Neural progenitor cell (in vitro differentiated cells): ENCODE results near the gene OSGIN1. TPM values are rescaled to one million over a fixed set of nuclear protein-coding genes. Genes with fewer than 3 reads are reported as not detected.

Experiments
- DNase-seq: peaks from one replicate; pipeline ENCODE4 v3.0.0-alpha.2; 2016; ENCODE audit warnings: low spot score
- H2AFZ ChIP-seq: fragments of 200-600 bp; sonication (generic); replicated peaks from 2 replicates; pipeline ENCODE4 v1.6.1; 2016; ENCODE audit warnings: antibody characterized with exemption
- H3F3A ChIP-seq: fragments of 200-600 bp; sonication (generic); 2 replicates; pipeline ENCODE4 v1.6.1; 2016; ENCODE audit warnings: antibody characterized with exemption, low read depth
- H3K27ac ChIP-seq: fragments of 200-600 bp; sonication (generic); 2 replicates; pipeline ENCODE4 v1.5.1; 2016; ENCODE audit warnings: mild to moderate bottlenecking
- H3K27me3 ChIP-seq: fragments of 200-600 bp; sonication (generic); 2 replicates; pipeline ENCODE4 v1.6.1; 2016; ENCODE audit warnings: mild to moderate bottlenecking, moderate library complexity
- H3K36me3 ChIP-seq: fragments of 200-600 bp; sonication (generic); 2 replicates; pipeline ENCODE4 v1.5.1; 2016
- H3K4me1 ChIP-seq: fragments of 200-600 bp; sonication (generic); 2 replicates; pipeline ENCODE4 v1.6.1; 2016; ENCODE audit warnings: mixed run types
- H3K4me2 ChIP-seq: fragments of 200-600 bp; sonication (generic); 2 replicates; pipeline ENCODE4 v1.6.1; 2016
- H3K4me3 ChIP-seq: fragments of 200-600 bp; sonication (generic); 2 replicates; pipeline ENCODE4 v1.5.1; 2016
- H3K79me2 ChIP-seq: fragments of 200-600 bp; sonication (generic); 2 replicates; pipeline ENCODE4 v1.6.1; 2016; ENCODE audit warnings: low read depth
- H3K9ac ChIP-seq: fragments of 200-600 bp; sonication (generic); 2 replicates; pipeline ENCODE4 v1.6.1; 2016
- H3K9me3 ChIP-seq: fragments of 200-600 bp; sonication (generic); 2 replicates; pipeline ENCODE4 v1.5.1; 2016; ENCODE audit warnings: low read depth
- H4K20me1 ChIP-seq: fragments of 200-600 bp; sonication (generic); 2 replicates; pipeline ENCODE4 v1.6.1; 2016; ENCODE audit warnings: low read depth
- H3K27ac Mint-ChIP-seq: 3 replicates; pipeline ENCODE4 v1.8.0; 2021; ENCODE audit warnings: mixed read lengths
- H3K27me3 Mint-ChIP-seq: 2 replicates; pipeline ENCODE4 v1.8.0; 2022; ENCODE audit warnings: low read depth, mild to moderate bottlenecking, inconsistent platforms, moderate library complexity, mixed read lengths; ENCODE audit not compliant: insufficient read depth
- H3K36me3 Mint-ChIP-seq: 3 replicates; pipeline ENCODE4 v1.8.0; 2021; ENCODE audit warnings: mixed read lengths
- H3K4me1 Mint-ChIP-seq: 3 replicates; pipeline ENCODE4 v1.8.0; 2021; ENCODE audit warnings: mixed read lengths
- H3K4me3 Mint-ChIP-seq: 3 replicates; pipeline ENCODE4 v1.8.0; 2021; ENCODE audit warnings: mild to moderate bottlenecking, moderate library complexity, mixed read lengths
- H3K9me3 Mint-ChIP-seq: 3 replicates; pipeline ENCODE4 v1.8.0; 2020; ENCODE audit warnings: mixed read lengths
- EZH2 ChIP-seq: fragments of 200-600 bp; sonication (generic); IDR thresholded peaks from 2 replicates; pipeline ENCODE4 v1.6.1; 2017; ENCODE audit warnings: antibody characterized with exemption, mild to moderate bottlenecking, moderate library complexity
- EZH2phosphoT487 ChIP-seq: fragments of 200-600 bp; sonication (generic); IDR thresholded peaks from 2 replicates; pipeline ENCODE4 v1.6.1; 2017; ENCODE audit warnings: antibody characterized with exemption
- total RNA-seq: library from RNA; depleted of rRNA; stranded (reverse); fragments of >200 nt; gene quantifications from 2 replicates; pipeline ENCODE4 v1.2.3, GENCODE V29; 2015; ENCODE audit warnings: low replicate concordance
- TF ChIP-seq, protein P1 (sequence below): fragments of 200-600 bp; sonication (generic); IDR thresholded peaks from 2 replicates; pipeline ENCODE4 v1.5.1; 2017; ENCODE audit warnings: antibody characterized with exemption, mild to moderate bottlenecking

The OSGIN1 gene
- total RNA-seq, 1 donor from 2014 or later = not detected

DNA sequence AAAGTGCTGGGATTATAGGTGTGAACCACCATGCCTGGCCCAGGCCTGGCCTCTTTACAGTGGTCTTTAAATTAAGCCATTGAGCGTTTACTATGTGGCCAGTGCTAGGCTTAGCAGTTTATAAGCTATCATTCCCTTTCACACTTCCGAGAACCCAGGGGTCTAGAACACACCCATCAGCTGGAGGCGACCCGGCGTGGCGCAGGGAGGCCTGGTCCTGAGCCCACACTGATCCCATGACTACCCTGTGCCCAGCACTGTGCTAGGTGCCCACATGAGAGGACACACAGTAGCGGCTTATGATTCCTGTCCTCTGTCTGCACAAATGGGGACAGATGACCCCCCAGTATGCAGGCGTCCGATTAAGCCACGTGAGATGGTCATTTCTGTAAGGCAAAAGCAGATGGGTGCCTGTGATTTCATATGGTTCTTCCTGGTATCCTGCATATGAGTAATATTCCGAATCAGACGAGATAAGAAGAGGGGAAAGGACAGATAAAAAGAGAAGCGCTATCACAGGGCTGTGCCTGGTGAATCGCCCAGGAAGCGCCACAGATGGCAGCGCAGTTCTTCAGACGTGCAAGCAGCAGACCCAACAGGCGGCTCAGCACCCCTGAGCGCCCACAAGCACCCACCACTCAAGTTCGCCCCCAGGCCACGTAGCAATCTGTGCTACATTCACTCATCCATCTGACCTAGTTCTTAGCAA, 5.3 kb downstream of the OSGIN1 start:
- Histone ChIP-seq H3K36me3 (no peaks in the 10 kb centered on the region), H3K27me3 (peaks cover 11% of the 10 kb centered on the region), H3K9me3 (no peaks in the 10 kb centered on the region), H4K20me1 (no peaks in the 10 kb centered on the region), H3K27ac (no peak overlapping the region), H3K79me2 (no peaks in the 10 kb centered on the region), H2AFZ (no peak overlapping the region), H3K9ac (no peak overlapping the region), H3K4me2 (no peak overlapping the region), H3F3A (no peaks in the 10 kb centered on the region), H3K4me3 (no peak overlapping the region), H3K4me1 (peaks cover 10% of the 10 kb centered on the region)
- peaks cover 16% of the 10 kb centered on the region for H3K4me1 Mint-ChIP-seq
- H3K27ac Mint-ChIP-seq = peak overlapping the region; percentile 21
- no peak for TF ChIP-seq EZH2phosphoT487
- TF ChIP-seq, protein P1, sequence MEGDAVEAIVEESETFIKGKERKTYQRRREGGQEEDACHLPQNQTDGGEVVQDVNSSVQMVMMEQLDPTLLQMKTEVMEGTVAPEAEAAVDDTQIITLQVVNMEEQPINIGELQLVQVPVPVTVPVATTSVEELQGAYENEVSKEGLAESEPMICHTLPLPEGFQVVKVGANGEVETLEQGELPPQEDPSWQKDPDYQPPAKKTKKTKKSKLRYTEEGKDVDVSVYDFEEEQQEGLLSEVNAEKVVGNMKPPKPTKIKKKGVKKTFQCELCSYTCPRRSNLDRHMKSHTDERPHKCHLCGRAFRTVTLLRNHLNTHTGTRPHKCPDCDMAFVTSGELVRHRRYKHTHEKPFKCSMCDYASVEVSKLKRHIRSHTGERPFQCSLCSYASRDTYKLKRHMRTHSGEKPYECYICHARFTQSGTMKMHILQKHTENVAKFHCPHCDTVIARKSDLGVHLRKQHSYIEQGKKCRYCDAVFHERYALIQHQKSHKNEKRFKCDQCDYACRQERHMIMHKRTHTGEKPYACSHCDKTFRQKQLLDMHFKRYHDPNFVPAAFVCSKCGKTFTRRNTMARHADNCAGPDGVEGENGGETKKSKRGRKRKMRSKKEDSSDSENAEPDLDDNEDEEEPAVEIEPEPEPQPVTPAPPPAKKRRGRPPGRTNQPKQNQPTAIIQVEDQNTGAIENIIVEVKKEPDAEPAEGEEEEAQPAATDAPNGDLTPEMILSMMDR = no peak
- TF ChIP-seq EZH2 = no peak
- peaks cover 3% of the 10 kb centered on the region for H3K27me3 Mint-ChIP-seq
- no peak overlapping the region for H3K4me3 Mint-ChIP-seq
- H3K9me3 Mint-ChIP-seq = no peaks in the 10 kb centered on the region
- no peaks in the 10 kb centered on the region for H3K36me3 Mint-ChIP-seq
- no peak for DNase-seq

DNA sequence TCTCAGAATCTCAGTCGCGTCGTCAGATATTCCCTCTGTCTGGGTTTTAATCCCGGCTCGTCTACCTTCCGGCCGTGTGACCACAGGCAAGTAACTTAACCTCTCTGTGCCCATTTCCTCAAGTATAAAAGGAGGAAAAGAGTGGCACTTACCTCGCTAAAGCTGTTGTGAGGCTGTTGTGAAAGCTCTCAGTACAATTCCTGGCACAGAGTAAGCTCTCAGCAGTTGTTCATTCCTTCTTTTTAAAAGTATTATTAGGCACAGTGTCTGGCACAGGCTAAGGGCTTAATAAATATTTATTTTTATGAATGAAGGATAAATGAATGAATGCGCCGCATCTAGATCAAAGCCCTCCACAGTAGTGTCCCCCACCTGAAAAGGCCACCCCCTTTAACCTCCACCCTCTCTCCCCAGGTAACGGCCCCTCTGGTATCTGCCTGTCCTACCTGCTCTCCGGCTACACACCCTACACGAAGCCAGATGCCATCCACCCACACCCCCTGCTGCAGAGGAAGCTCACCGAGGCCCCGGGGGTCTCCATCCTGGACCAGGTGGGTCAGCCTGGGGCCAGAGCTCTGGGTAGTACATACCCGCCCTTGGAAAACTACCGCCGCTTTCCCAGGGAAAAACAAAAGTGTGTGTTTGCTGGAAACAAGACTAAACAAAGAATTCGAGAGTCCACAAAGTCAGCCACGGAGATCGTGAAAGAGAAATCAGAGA, 6.0 kb downstream of the OSGIN1 start:
- Histone ChIP-seq H3K9ac (no peak overlapping the region), H3K4me2 (no peak overlapping the region), H3K27ac (no peak overlapping the region), H3K9me3 (no peaks in the 10 kb centered on the region), H3K4me1 (peaks cover 4% of the 10 kb centered on the region), H2AFZ (no peak overlapping the region), H3K79me2 (no peaks in the 10 kb centered on the region), H3K27me3 (peaks cover 7% of the 10 kb centered on the region), H3F3A (no peaks in the 10 kb centered on the region), H3K4me3 (no peak overlapping the region), H3K36me3 (no peaks in the 10 kb centered on the region), H4K20me1 (no peaks in the 10 kb centered on the region)
- H3K9me3 Mint-ChIP-seq = no peaks in the 10 kb centered on the region
- DNase-seq = no peak
- H3K36me3 Mint-ChIP-seq = no peaks in the 10 kb centered on the region
- TF ChIP-seq, protein P1 = no peak
- TF ChIP-seq EZH2phosphoT487 (no peak), EZH2 (no peak)
- peaks cover 13% of the 10 kb centered on the region for H3K4me1 Mint-ChIP-seq
- peaks cover 3% of the 10 kb centered on the region for H3K27me3 Mint-ChIP-seq
- H3K4me3 Mint-ChIP-seq = no peak overlapping the region
- peak overlapping the region; percentile 83 for H3K27ac Mint-ChIP-seq

DNA sequence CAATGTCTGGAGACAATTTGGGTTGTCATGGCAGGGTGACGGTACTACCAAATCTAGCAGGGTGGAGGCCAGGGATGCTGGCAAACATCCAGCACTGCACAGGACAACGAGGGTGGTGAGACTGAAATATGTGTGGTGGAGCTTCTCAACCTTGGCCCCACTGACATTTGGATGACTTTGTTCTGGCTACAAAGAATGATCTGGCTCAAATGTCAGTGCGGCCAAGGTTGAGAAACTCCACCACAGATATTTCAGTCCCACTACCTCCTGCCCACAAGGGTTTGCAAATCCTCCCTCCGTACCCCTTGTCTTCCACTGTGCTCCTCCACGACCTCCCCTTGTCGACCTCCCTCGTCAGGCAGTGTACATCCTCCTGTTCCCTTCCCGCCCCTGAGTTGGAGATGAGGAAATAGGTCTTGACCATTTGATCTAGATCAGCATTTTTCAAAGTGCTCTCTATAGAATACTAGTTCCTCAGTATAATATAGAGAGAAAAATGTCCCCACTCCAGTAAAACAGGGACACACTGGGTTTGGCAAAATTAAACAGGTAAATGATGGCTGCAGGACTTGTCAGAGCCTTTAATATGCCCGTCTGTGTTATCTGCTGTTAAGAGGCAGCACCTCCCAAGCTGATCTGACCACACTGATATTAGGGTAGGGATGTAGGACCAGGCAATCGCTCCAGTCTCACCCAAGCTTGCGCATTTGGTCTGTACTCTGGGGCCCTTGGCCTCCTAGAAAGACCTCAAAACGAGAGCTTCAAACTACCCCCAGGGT, 6.8 kb downstream of the OSGIN1 start:
- H3K9me3 ChIP-seq = no peaks in the 10 kb centered on the region
- H3F3A ChIP-seq = no peaks in the 10 kb centered on the region
- no peak overlapping the region for H3K4me3 ChIP-seq
- no peak overlapping the region for H2AFZ ChIP-seq
- H3K79me2 ChIP-seq = no peaks in the 10 kb centered on the region
- Mint-ChIP-seq H3K4me1 (peaks cover 6% of the 10 kb centered on the region), H3K36me3 (no peaks in the 10 kb centered on the region), H3K4me3 (no peak overlapping the region), H3K27me3 (peaks cover 7% of the 10 kb centered on the region), H3K9me3 (no peaks in the 10 kb centered on the region), H3K27ac (no peak overlapping the region)
- H3K27me3 ChIP-seq = no peaks in the 10 kb centered on the region
- H3K4me1 ChIP-seq = no peaks in the 10 kb centered on the region
- H3K9ac ChIP-seq = no peak overlapping the region
- H3K27ac ChIP-seq = no peak overlapping the region
- no peak for TF ChIP-seq EZH2phosphoT487
- TF ChIP-seq EZH2 = no peak
- TF ChIP-seq, protein P1 = no peak
- H3K36me3 ChIP-seq = no peaks in the 10 kb centered on the region
- H3K4me2 ChIP-seq = no peak overlapping the region
- H4K20me1 ChIP-seq = no peaks in the 10 kb centered on the region
- DNase-seq = no peak
